CD4-positive, CD25-positive, alpha-beta regulatory T cell (primary cell): Measurements from ENCODE around the gene SPTBN5. TPM values are rescaled to one million over a fixed set of nuclear protein-coding genes. Genes with fewer than 3 reads are reported as not detected.

Experiments used
- ATAC-seq, 2 donors: fragments of 150-1000 bp; cut with Tn5 transposase; one replicate each; pipeline ENCODE4 v1.10.0; 2021; ENCODE audit warnings: low read depth in 2 of 2, moderate number of reproducible peaks in 2 of 2, moderate library complexity in 1 of 2
- DNase-seq, 3 donors: peaks; one replicate each; pipeline versions ENCODE4 v3.0.0 to v3.0.0-alpha.2; 2012 to 2022; ENCODE audit warnings: mixed read lengths in 1 of 3
- H3K27ac ChIP-seq: one replicate; pipeline ENCODE4 v1.7.0; 2013; ENCODE audit warnings: mild to moderate bottlenecking, low read length; ENCODE audit not compliant: insufficient read depth, poor library complexity, severe bottlenecking
- H3K27me3 ChIP-seq: one replicate; pipeline ENCODE4 v1.7.0; 2013; ENCODE audit warnings: low read length; ENCODE audit not compliant: control insufficient read depth, insufficient read depth
- H3K36me3 ChIP-seq: one replicate; pipeline ENCODE4 v1.7.0; 2013; ENCODE audit warnings: mild to moderate bottlenecking, low read length, moderate library complexity; ENCODE audit not compliant: control insufficient read depth, insufficient read depth
- H3K4me1 ChIP-seq: 2 replicates; pipeline ENCODE4 v1.7.0; 2013; ENCODE audit warnings: mild to moderate bottlenecking, low read length; ENCODE audit not compliant: insufficient read depth, control insufficient read depth, poor library complexity, severe bottlenecking
- H3K4me3 ChIP-seq: one replicate; pipeline ENCODE4 v1.7.0; 2013; ENCODE audit warnings: low read depth, mild to moderate bottlenecking, low read length, moderate library complexity
- H3K9me3 ChIP-seq, 2 experiments: 1 replicate in 1 of 2; 2 replicates in 1 of 2; pipeline ENCODE4 v1.7.0; 2013; ENCODE audit warnings: low read length in 2 of 2, mild to moderate bottlenecking in 1 of 2, moderate library complexity in 1 of 2; ENCODE audit not compliant: control insufficient read depth in 2 of 2
- H3K27ac Mint-ChIP-seq, 3 donors: one replicate each; pipeline ENCODE4 v1.8.0; 2020 to 2022; ENCODE audit warnings: mild to moderate bottlenecking in 3 of 3, mixed read lengths in 3 of 3, moderate library complexity in 2 of 3
- H3K27me3 Mint-ChIP-seq: one replicate; pipeline ENCODE4 v1.8.0; 2022; ENCODE audit warnings: mild to moderate bottlenecking, mixed read lengths
- H3K36me3 Mint-ChIP-seq: one replicate; pipeline ENCODE4 v1.8.0; 2020; ENCODE audit warnings: mixed read lengths
- H3K4me1 Mint-ChIP-seq, 4 donors: one replicate each; pipeline ENCODE4 v1.8.0; 2020 to 2022; ENCODE audit warnings: mixed read lengths in 4 of 4, mild to moderate bottlenecking in 1 of 4
- H3K4me3 Mint-ChIP-seq, 4 donors: one replicate each; pipeline ENCODE4 v1.8.0; 2020 to 2022; ENCODE audit warnings: mild to moderate bottlenecking in 4 of 4, mixed read lengths in 4 of 4, moderate library complexity in 3 of 4
- H3K9me3 Mint-ChIP-seq, 7 donors: one replicate each; pipeline ENCODE4 v1.8.0; 2020 to 2022; ENCODE audit warnings: mixed read lengths in 7 of 7, mild to moderate bottlenecking in 3 of 7, moderate library complexity in 2 of 7
- polyA plus RNA-seq, 4 donors: library from polyadenylated mRNA; unstranded; fragments of 300-500 nt; fragmentation: Illumina TruSeq; gene quantifications; one replicate each; pipeline ENCODE4 v1.2.3, GENCODE V29; 2021
- total RNA-seq: library from RNA; stranded (reverse); gene quantifications from one replicate; pipeline ENCODE4 v1.2.3, GENCODE V29; 2022

The SPTBN5 gene
- total and polyA plus RNA-seq, 5 donors from 2014 or later, result 0.26 to 2.7 TPM; not detected in 3

- Histone ChIP-seq H3K27me3 (no peaks in the 10 kb centered on the region), H3K4me1 (no peaks in the 10 kb centered on the region), H3K27ac (no peak overlapping the region), H3K4me3 (no peak overlapping the region), H3K9me3 (no peaks in the 10 kb centered on the region), H3K36me3 (peaks cover 39% of the 10 kb centered on the region)
- no peaks in the 10 kb centered on the region for H3K9me3 Mint-ChIP-seq
- DNase-seq, result no peak
- no peak overlapping the region for H3K27ac Mint-ChIP-seq
- peaks cover 0 to 3% (median under 1%) of the 10 kb centered on the region in 4 donors for H3K4me1 Mint-ChIP-seq
- no peaks in the 10 kb centered on the region for H3K27me3 Mint-ChIP-seq
- ATAC-seq, result no peak
- peaks cover 7% of the 10 kb centered on the region for H3K36me3 Mint-ChIP-seq
- no peak overlapping the region for H3K4me3 Mint-ChIP-seq
Observed at GRCh38 chr15:41844814-41845213, 49.0 kb downstream of the SPTBN5 start.

DNA sequence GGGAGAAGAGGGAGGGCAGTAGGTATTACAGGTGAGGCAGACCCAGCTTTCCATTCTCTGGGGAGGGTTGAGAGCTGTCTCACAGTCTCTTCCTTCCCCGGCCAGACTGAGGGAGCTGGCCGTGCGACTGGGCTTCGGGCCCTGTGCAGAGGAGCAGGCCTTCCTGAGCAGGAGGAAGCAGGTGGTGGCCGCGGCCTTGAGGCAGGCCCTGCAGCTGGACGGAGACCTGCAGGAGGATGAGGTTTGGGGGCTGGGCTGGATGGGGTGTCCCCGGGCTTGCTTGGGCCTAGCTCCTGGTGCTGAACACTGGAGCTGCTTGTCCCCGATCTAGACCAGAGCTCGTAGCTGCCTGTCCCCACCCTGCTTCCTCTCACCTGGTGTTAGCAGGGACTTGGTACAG is 50.3 kb downstream of the SPTBN5 start:
- no peaks in the 10 kb centered on the region for H3K27me3 Mint-ChIP-seq
- H3K36me3 ChIP-seq, result peaks cover 39% of the 10 kb centered on the region
- no peak overlapping the region for H3K27ac ChIP-seq
- peak overlapping the region in 1 of 4 donors; percentile 27 for H3K4me3 Mint-ChIP-seq
- H3K4me1 ChIP-seq, result no peaks in the 10 kb centered on the region
- no peaks in the 10 kb centered on the region for H3K9me3 ChIP-seq
- H3K9me3 Mint-ChIP-seq, result no peaks in the 10 kb centered on the region
- H3K27me3 ChIP-seq, result no peaks in the 10 kb centered on the region
- H3K36me3 Mint-ChIP-seq, result peaks cover 5% of the 10 kb centered on the region
- no peak overlapping the region for H3K4me3 ChIP-seq
- H3K4me1 Mint-ChIP-seq, result peaks cover 0 to 3% (median under 1%) of the 10 kb centered on the region in 4 donors
- DNase-seq (no peak), ATAC-seq (no peak)
- no peak overlapping the region for H3K27ac Mint-ChIP-seq

DNA sequence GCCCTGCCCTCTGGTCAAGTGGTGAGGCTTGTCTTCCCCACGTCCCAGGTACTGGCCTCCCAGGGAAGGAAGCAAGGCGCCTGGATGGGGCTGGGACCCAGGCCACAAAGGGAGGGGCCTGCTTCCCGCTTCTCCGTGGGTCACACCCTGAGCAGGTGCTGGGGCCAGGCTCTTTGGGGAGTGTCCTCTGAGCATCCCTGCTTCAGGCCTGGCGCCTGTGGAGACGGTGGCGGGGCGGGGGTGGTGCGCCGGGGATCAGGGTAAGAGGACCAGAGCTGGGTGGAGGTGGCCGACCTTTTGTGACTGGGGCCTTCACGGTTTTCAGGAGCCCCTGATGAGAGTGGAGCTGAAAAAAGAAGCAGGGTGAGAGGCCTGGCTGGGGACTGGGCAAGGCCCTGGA is 51.6 kb downstream of the SPTBN5 start:
- peaks cover 0 to 2% (median 0%) of the 10 kb centered on the region in 4 donors for H3K4me1 Mint-ChIP-seq
- no peaks in the 10 kb centered on the region for H3K27me3 Mint-ChIP-seq
- no peak overlapping the region for H3K4me3 ChIP-seq
- H3K27me3 ChIP-seq, result no peaks in the 10 kb centered on the region
- H3K36me3 Mint-ChIP-seq, result peaks cover 2% of the 10 kb centered on the region
- H3K9me3 ChIP-seq, result no peaks in the 10 kb centered on the region
- H3K4me3 Mint-ChIP-seq, result no peak overlapping the region
- no peaks in the 10 kb centered on the region for H3K9me3 Mint-ChIP-seq
- ATAC-seq, result no peak
- DNase-seq, result no peak
- H3K27ac Mint-ChIP-seq, result no peak overlapping the region
- peaks cover 34% of the 10 kb centered on the region for H3K36me3 ChIP-seq
- H3K4me1 ChIP-seq, result no peaks in the 10 kb centered on the region
- no peak overlapping the region for H3K27ac ChIP-seq

- H3K4me3 ChIP-seq, result no peak overlapping the region
- DNase-seq (no peak), ATAC-seq (no peak)
- Mint-ChIP-seq H3K27me3 (no peaks in the 10 kb centered on the region), H3K9me3 (no peaks in the 10 kb centered on the region), H3K4me3 (no peak overlapping the region), H3K36me3 (peaks cover 5% of the 10 kb centered on the region), H3K4me1 (peaks cover 0 to 5% (median 0%) of the 10 kb centered on the region in 4 donors), H3K27ac (no peak overlapping the region)
- H3K4me1 ChIP-seq, result no peaks in the 10 kb centered on the region
- H3K27me3 ChIP-seq, result no peaks in the 10 kb centered on the region
- no peak overlapping the region for H3K27ac ChIP-seq
- no peaks in the 10 kb centered on the region for H3K9me3 ChIP-seq
- H3K36me3 ChIP-seq, result peaks cover 24% of the 10 kb centered on the region
Observed at GRCh38 chr15:41841131-41841530, 52.7 kb downstream of the SPTBN5 start.

DNA sequence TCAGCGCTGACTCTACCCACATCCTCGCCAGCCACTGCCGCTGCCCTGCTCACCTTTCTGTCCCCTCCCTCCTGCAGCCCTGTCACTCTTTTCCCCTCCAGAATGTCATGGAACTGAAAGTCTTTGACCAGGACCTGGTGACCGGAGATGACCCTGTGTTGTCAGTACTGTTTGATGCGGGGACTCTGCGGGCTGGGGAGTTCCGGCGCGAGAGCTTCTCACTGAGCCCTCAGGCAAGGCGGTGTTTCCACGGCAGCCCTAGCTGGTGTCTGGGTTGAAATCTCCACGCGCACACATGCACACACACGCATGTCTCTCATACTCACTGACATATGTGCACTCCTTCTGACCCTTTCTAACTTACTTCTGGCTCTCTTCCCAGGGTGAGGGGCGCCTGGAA is 53.2 kb downstream of the SPTBN5 start:
- no peaks in the 10 kb centered on the region for H3K4me1 ChIP-seq
- peaks cover 20% of the 10 kb centered on the region for H3K36me3 ChIP-seq
- ATAC-seq (no peak), DNase-seq (no peak)
- Mint-ChIP-seq H3K4me3 (no peak overlapping the region), H3K27ac (no peak overlapping the region), H3K27me3 (no peaks in the 10 kb centered on the region), H3K9me3 (no peaks in the 10 kb centered on the region), H3K4me1 (peaks cover 0 to 5% (median 0%) of the 10 kb centered on the region in 4 donors), H3K36me3 (peaks cover 5% of the 10 kb centered on the region)
- H3K4me3 ChIP-seq, result no peak overlapping the region
- no peaks in the 10 kb centered on the region for H3K27me3 ChIP-seq
- H3K27ac ChIP-seq, result no peak overlapping the region
- no peaks in the 10 kb centered on the region for H3K9me3 ChIP-seq

DNA sequence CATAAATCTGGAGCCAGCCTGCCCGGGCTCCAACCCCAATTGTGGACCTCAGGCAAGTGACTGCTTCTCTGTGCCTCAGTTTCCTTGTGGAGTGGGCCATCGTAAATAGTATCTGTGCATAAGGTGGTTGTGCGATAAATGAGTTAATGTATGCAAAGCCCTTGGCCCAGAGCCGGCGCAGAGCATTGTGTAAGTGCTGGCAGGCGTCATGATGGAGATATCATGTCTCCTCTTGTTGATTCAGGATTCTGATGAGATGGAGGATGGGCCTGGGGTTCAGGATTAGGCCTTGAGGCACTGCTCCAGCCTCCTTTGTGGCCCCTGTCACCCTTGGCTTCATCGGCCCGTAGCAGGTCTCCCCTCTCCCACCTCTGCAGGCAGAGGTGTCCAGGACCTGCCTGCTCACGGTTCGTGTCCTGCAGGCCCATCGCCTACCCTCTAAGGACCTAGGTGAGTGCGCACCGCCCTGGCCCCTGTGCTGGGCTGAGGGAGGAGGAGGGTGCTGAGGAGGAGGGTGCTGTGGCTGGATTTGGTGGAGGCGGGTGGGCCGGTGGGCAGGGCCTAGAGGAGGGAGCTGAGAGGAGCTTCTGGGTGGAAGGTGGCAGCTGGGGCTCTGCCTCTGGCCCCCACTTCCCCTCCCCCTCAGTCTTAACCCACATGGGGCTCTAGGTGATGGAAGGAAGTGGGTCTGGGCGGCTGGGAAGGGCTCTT is 53.9 kb downstream of the SPTBN5 start:
- no peak for DNase-seq
- H3K9me3 ChIP-seq, result no peaks in the 10 kb centered on the region
- H3K27me3 ChIP-seq, result no peaks in the 10 kb centered on the region
- no peak for ATAC-seq
- peak overlapping the region in 1 of 3 donors; percentile 51 for H3K27ac Mint-ChIP-seq
- H3K36me3 ChIP-seq, result peaks cover 18% of the 10 kb centered on the region
- peaks cover 9% of the 10 kb centered on the region for H3K36me3 Mint-ChIP-seq
- H3K4me3 ChIP-seq, result no peak overlapping the region
- no peaks in the 10 kb centered on the region for H3K27me3 Mint-ChIP-seq
- peaks cover 0 to 9% (median under 1%) of the 10 kb centered on the region in 4 donors for H3K4me1 Mint-ChIP-seq
- no peak overlapping the region for H3K4me3 Mint-ChIP-seq
- H3K4me1 ChIP-seq, result no peaks in the 10 kb centered on the region
- H3K27ac ChIP-seq, result no peak overlapping the region
- no peaks in the 10 kb centered on the region for H3K9me3 Mint-ChIP-seq

DNA sequence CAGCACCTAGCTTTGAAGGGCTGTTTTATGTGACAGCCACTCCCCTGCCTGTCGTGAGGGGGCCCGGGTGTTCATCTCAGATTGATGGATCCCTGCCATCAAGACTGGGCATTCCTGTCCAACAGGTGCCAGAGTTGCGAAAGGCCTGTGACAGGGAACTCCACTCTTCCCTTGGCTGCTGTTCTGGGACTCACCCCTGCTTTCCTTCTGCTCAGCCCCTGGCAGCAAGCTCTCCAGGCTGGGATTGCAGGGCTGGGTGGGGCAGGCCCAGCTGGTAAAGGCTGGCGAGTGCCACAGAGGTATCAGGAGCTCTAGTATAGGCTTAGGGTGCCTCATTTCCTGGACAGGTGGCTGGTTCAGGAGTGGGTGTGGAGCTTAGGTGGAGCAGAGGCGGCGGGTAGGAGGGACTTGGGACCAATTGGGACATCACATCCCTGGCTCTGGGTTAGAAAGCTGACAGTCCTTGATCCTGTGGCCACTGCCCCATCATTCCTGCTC is 55.4 kb downstream of the SPTBN5 start, which contains the start of gene PLA2G4B:
Gene PLA2G4B (plus strand): TSS at position 448 of the 498 bp plus-strand sequence. CDS start 67 bp downstream, outside the sequence.
- Mint-ChIP-seq H3K36me3 (peaks cover 15% of the 10 kb centered on the region), H3K27ac (peak within 1 kb of the TSS in 2 of 3 donors; percentile 26 to 51), H3K9me3 (no peaks in the 10 kb centered on the region), H3K4me3 (no peak within 1 kb of the TSS), H3K4me1 (peaks cover 0 to 20% (median 10%) of the 10 kb centered on the region in 4 donors), H3K27me3 (no peaks in the 10 kb centered on the region)
- Histone ChIP-seq H3K27me3 (no peaks in the 10 kb centered on the region), H3K9me3 (no peaks in the 10 kb centered on the region), H3K4me3 (no peak within 1 kb of the TSS), H3K36me3 (peaks cover 14% of the 10 kb centered on the region), H3K27ac (no peak within 1 kb of the TSS), H3K4me1 (no peaks in the 10 kb centered on the region)
- ATAC-seq (no peak), DNase-seq (no peak)
